ENCODE data around the gene ASB16. TPM values are rescaled to one million over a fixed set of nuclear protein-coding genes. Genes with fewer than 3 reads are reported as not detected.

ASB16 gene
- total and polyA plus RNA-seq, 10 of the 15 experiments (the other 5 are each of a cell fraction or from before 2014, with no cell fraction given), result 0.07 to 1.1 (median 0.44) TPM; not detected in 5

- TF ChIP-seq CEBPZ (IDR thresholded peaks at IDR 0.05; ENCODE audit: low read depth, low read length) (no peak), NR2C2 (IDR thresholded peaks at IDR 0.05; ENCODE audit: borderline replicate concordance, control insufficient read depth, insufficient read length, low read depth) (no peak), YBX1 (IDR thresholded peaks at IDR 0.05) (no peak), SPI1 (IDR thresholded peaks at IDR 0.05; ENCODE audit: borderline replicate concordance, insufficient read depth, low read depth, low read length) (no peak), ASH2L (IDR thresholded peaks at IDR 0.05; ENCODE audit: borderline replicate concordance, low read depth) (no peak), STAT1 (conservative IDR thresholded peaks at IDR 0.05) (no peak), RELB (IDR thresholded peaks at IDR 0.05; ENCODE audit: low read depth) (0 out of 2 replicates have a peak, but pooled peaks have one; percentile 40), NR2C1 (IDR thresholded peaks at IDR 0.05) (no peak), MYC (IDR thresholded peaks at IDR 0.05; ENCODE audit: insufficient read depth, insufficient read length, insufficient replicate concordance, low read length, severe bottlenecking) (no peak), ZNF384 (IDR thresholded peaks at IDR 0.05; ENCODE audit: borderline replicate concordance, low read depth, low read length) (no peak), ZNF592 (IDR thresholded peaks at IDR 0.05) (no peak), E2F8 (IDR thresholded peaks at IDR 0.05; ENCODE audit: low read depth, partially characterized antibody) (no peak), EED (IDR thresholded peaks at IDR 0.05; ENCODE audit: low read depth) (no peak)
These were observed 49.9 kb downstream of the ASB16 start (continued) for GRCh38 chr17:44220213-44221083.
